DMS114 treated with DMSO at 0.1 percent for 48 hours (cell line): ENCODE measurements around the gene NUDT14.

Experiments
- DNase-seq: peaks from one replicate; lab custom pipeline; 2025; ENCODE audit not compliant: unreplicated experiment; lab: John Stamatoyannopoulos, UW

Gene NUDT14

GRCh38 chr14:105180592-105181548 is at the start of gene NUDT14:
Gene NUDT14 (minus strand): TSS chr14:105181312. CDS start chr14:105181209, 103 bp downstream.
- DNase-seq, result no peak

GRCh38 chr14:105229099-105229655 is 48.1 kb upstream of the NUDT14 start:
- no peak for DNase-seq

- DNase-seq, result no peak
Observed at GRCh38 chr14:105228562-105228961, 47.5 kb upstream of the NUDT14 start.

- DNase-seq, result no peak
Observed at GRCh38 chr14:105227346-105227745, 46.2 kb upstream of the NUDT14 start.

GRCh38 chr14:105226198-105226597 is 45.1 kb upstream of the NUDT14 start:
- no peak for DNase-seq

- no peak for DNase-seq
Observed at GRCh38 chr14:105224845-105225570, 43.9 kb upstream of the NUDT14 start.

GRCh38 chr14:105223770-105224544 is 42.8 kb upstream of the NUDT14 start:
- DNase-seq, result no peak

GRCh38 chr14:105223260-105223659 is 42.1 kb upstream of the NUDT14 start:
- DNase-seq, result no peak

- DNase-seq, result no peak
Observed at GRCh38 chr14:105221598-105222178, 40.6 kb upstream of the NUDT14 start.

GRCh38 chr14:105220699-105221597 is 39.8 kb upstream of the NUDT14 start:
- no peak for DNase-seq

GRCh38 chr14:105219753-105220152 is 38.6 kb upstream of the NUDT14 start:
- DNase-seq, result no peak

- DNase-seq, result no peak
Observed at GRCh38 chr14:105219043-105219612, 38.0 kb upstream of the NUDT14 start.

- DNase-seq, result no peak
Observed at GRCh38 chr14:105218611-105219010, 37.5 kb upstream of the NUDT14 start.

- DNase-seq, result no peak
Observed at GRCh38 chr14:105217774-105218173, 36.7 kb upstream of the NUDT14 start.

GRCh38 chr14:105216490-105217247 is 35.6 kb upstream of the NUDT14 start:
- no peak for DNase-seq

- DNase-seq, result no peak
Observed at GRCh38 chr14:105215602-105216001, 34.5 kb upstream of the NUDT14 start.

GRCh38 chr14:105214324-105214915 is 33.3 kb upstream of the NUDT14 start:
- no peak for DNase-seq

- no peak for DNase-seq
Observed at GRCh38 chr14:105213361-105213760, 32.2 kb upstream of the NUDT14 start.
